ENCODE measurements around the gene IFT52. TPM values are rescaled to one million over a fixed set of nuclear protein-coding genes. Genes with fewer than 3 reads are reported as not detected.

Gene IFT52
- total and polyA plus RNA-seq, 7 donors = 15.7 to 46.3 (median 30.7) TPM

DNA sequence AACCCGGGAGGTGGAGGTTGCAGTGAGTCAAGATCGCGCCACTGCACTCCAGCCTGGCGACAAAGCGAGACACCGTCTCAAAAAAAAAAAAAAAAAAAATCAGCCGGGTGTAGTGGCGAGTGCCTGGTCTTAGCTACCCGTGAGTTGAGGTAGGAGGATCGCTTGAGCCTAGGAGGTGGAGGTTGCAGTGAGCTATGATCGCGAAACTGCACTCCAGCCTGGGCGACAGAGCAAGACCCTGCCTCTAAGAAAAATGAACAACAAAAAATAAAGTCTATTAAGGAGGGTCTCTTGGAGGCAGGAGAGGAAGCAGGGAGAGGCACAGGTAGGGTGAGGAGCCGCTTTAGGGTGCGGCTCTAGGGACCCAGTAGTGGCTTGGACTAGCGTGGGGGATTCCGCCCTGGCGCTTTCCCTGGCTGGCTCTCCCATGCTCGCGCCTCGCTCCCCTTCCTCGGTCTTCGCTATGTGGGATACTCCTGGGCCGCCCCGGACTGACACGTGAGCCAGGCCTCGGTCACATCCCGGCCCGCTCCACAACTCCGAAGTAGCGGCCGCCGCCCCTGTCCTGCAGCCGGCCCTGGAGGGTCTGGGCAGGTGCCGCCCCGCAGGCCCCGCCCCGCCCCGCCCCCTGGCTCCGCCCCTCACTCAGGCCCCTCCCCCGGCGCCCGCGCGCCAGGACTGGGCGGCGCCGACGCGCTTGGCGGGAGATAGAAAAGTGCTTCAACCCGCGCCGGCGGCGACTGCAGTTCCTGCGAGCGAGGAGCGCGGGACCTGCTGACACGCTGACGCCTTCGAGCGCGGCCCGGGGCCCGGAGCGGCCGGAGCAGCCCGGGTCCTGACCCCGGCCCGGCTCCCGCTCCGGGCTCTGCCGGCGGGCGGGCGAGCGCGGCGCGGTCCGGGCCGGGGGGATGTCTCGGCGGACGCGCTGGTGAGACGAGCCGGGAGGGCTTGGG lies 75.9 kb downstream of the IFT52 start, which contains the start of gene MYBL2:
Gene MYBL2 (plus strand): TSS at position 739 of the 953 bp plus-strand sequence. CDS start 170 bp downstream, at position 909.
- 9 to 12% methylated on average over 90 of the region's 90 CpGs for WGBS, 2 donors
- Histone ChIP-seq H3K4me1 (peaks cover 0 to 15% (median 12%) of the 10 kb centered on the region in 4 donors), H3K9me3 (no peaks in the 10 kb centered on the region), H3K27ac (no peak within 1 kb of the TSS), H3K4me3 (peak within 1 kb of the TSS in 3 of 4 donors; percentile 11 to 37 (median 22)), H3K27me3 (peaks cover 16 to 68% (median 45%) of the 10 kb centered on the region in 3 donors), H3K36me3 (no peaks in the 10 kb centered on the region)
- intact Hi-C loops (cut with DNase I) = no loop called here
- no peak for DNase-seq
- TF ChIP-seq EP300 (IDR thresholded peaks at IDR 0.05) (no peak), POLR2A (IDR thresholded peaks at IDR 0.05) (no peak), POLR2AphosphoS5 (IDR thresholded peaks at IDR 0.05) (no peak), CTCF (IDR thresholded peaks at IDR 0.05) (no peak)

GRCh38 chr20:43667341-43668132 lies 76.8 kb downstream of the IFT52 start:
- Histone ChIP-seq H3K36me3 (no peaks in the 10 kb centered on the region), H3K4me1 (peaks cover 0 to 15% (median 12%) of the 10 kb centered on the region in 4 donors), H3K4me3 (peak overlapping the region in 2 of 4 donors; percentile 22 to 37), H3K9me3 (no peaks in the 10 kb centered on the region), H3K27ac (no peak overlapping the region), H3K27me3 (peaks cover 16 to 74% (median 45%) of the 10 kb centered on the region in 3 donors)
- no peak for DNase-seq
- WGBS, 2 donors = 7 to 12% methylated on average over 34 of the region's 34 CpGs
- intact Hi-C loops (cut with DNase I) = no loop called here
- TF ChIP-seq EP300 (IDR thresholded peaks at IDR 0.05) = no peak
- no peak for TF ChIP-seq CTCF (IDR thresholded peaks at IDR 0.05)
- TF ChIP-seq POLR2AphosphoS5 (IDR thresholded peaks at IDR 0.05) = no peak
- no peak for TF ChIP-seq POLR2A (IDR thresholded peaks at IDR 0.05)

GRCh38 chr20:43669332-43669731 lies 78.6 kb downstream of the IFT52 start:
- no peaks in the 10 kb centered on the region for H3K9me3 ChIP-seq
- H3K4me3 ChIP-seq = no peak overlapping the region
- TF ChIP-seq POLR2A (IDR thresholded peaks at IDR 0.05) (no peak), POLR2AphosphoS5 (IDR thresholded peaks at IDR 0.05) (no peak), EP300 (IDR thresholded peaks at IDR 0.05) (no peak), CTCF (IDR thresholded peaks at IDR 0.05) (no peak)
- 75 to 92% methylated on average over 3 of the region's 3 CpGs for WGBS, 2 donors
- intact Hi-C loops (cut with DNase I) = no loop called here
- H3K27me3 ChIP-seq = peaks cover 16 to 83% (median 45%) of the 10 kb centered on the region in 3 donors
- no peaks in the 10 kb centered on the region for H3K36me3 ChIP-seq
- H3K27ac ChIP-seq = no peak overlapping the region
- peaks cover 0 to 15% (median 12%) of the 10 kb centered on the region in 4 donors for H3K4me1 ChIP-seq
- DNase-seq = no peak

GRCh38 chr20:43670423-43670822 lies 79.7 kb downstream of the IFT52 start:
- H3K4me3 ChIP-seq = no peak overlapping the region
- peaks cover 0 to 15% (median 12%) of the 10 kb centered on the region in 4 donors for H3K4me1 ChIP-seq
- 93 to 97% methylated on average over 2 of the region's 2 CpGs for WGBS, 2 donors
- intact Hi-C loops (cut with DNase I) = no loop called here
- no peak for DNase-seq
- no peaks in the 10 kb centered on the region for H3K36me3 ChIP-seq
- H3K27me3 ChIP-seq = peaks cover 16 to 72% (median 45%) of the 10 kb centered on the region in 3 donors
- no peaks in the 10 kb centered on the region for H3K9me3 ChIP-seq
- no peak overlapping the region for H3K27ac ChIP-seq
- TF ChIP-seq CTCF (IDR thresholded peaks at IDR 0.05) (no peak), POLR2A (IDR thresholded peaks at IDR 0.05) (no peak), EP300 (IDR thresholded peaks at IDR 0.05) (no peak), POLR2AphosphoS5 (IDR thresholded peaks at IDR 0.05) (no peak)
